HG03045 (cell line): Measurements from ENCODE around the gene TCTN2.

Experiments used
- ATAC-seq: cut with Tn5 transposase; IDR thresholded peaks from one replicate; pipeline ENCODE4 v1.9.1; 2021; ENCODE audit warnings: mild to moderate bottlenecking, moderate library complexity; ENCODE audit not compliant: unreplicated experiment

Gene TCTN2

GRCh38 chr12:123670882-123671728 is at the start of gene TCTN2:
Gene TCTN2, plus strand, starts transcription at chr12:123671113. Its CDS starts 128 bp downstream, at chr12:123671241.
- peak; percentile 99 for ATAC-seq

GRCh38 chr12:123621619-123622530 is 49.0 kb upstream of the TCTN2 start:
- no peak for ATAC-seq

- ATAC-seq = peak; percentile 97
These were observed 37.4 kb upstream of the TCTN2 start, which contains the start of the genes EIF2B1 and GTF2H3 for GRCh38 chr12:123633379-123634141. Gene EIF2B1, minus strand, starts transcription at chr12:123633686. Its CDS starts 129 bp downstream, at chr12:123633557. Gene GTF2H3, plus strand, starts transcription at chr12:123633829. Its CDS starts 31 bp downstream, at chr12:123633860.

DNA sequence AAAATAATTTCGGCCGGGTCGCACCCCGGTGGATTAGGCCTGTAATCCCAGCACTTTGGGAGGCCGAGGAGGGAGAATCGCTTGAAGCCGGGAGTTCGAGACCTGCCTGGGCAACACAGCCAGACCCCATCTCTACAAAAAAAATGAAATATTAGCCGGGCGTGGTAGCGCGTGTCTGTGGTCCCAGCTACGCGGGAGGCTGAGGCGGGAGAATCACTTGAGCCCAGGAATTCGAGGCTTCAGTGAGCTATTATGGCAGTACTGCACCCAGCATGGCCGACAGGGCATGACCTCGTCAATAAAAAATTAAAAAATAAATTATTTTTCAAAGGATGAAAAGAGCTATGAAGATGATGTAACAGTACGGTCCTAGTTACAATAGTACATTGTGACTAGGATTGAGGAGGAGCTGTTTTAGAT is 36.8 kb upstream of the TCTN2 start:
- no peak for ATAC-seq

DNA sequence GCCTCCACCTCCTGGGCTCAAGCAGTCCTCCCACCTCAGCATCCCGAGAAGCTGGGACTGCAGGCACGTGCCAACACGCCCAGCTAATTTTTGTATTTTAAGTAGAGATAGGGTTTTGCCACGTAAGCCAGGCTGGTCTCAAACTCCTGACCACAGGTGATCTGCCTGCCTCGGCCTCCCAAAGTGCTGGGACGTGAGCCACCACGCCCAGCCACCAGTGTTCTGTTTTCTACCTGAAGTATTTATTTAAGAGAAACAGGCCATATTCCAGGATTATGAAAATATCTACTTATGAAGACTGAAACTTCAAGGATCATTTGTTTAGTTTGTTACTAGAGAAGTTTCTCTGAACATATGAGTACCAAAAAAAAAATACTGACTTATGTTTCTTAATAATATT is 27.0 kb upstream of the TCTN2 start:
- no peak for ATAC-seq

- no peak for ATAC-seq
These were observed 25.5 kb upstream of the TCTN2 start for GRCh38 chr12:123645380-123645779.

GRCh38 chr12:123645878-123646277 is 25.0 kb upstream of the TCTN2 start:
- no peak for ATAC-seq

GRCh38 chr12:123648401-123648800 is 22.5 kb upstream of the TCTN2 start:
- ATAC-seq = no peak

- no peak for ATAC-seq
These were observed 16.7 kb upstream of the TCTN2 start for GRCh38 chr12:123654129-123654701.

- ATAC-seq = peak; percentile 92
These were observed 15.5 kb upstream of the TCTN2 start for GRCh38 chr12:123655420-123655819.

DNA sequence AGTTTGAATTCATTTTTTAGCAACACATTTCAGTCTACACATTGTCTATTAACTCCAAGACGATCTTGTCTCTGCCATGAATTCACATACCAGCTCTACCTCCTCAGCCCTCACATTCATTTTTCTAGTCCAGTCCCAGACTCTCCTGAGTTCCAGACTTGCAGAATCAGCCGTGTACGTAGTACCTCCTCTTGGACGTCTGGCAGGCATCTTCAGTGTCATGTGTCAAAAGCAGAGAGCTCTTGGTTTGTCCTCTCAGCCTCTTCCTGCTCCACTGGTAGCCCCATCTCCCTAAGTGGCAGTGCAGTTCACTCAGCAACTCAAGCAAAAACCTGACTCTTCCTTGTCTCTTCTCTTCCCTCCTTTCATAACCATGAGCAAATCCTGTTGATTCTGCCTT is 14.5 kb upstream of the TCTN2 start:
- no peak for ATAC-seq

DNA sequence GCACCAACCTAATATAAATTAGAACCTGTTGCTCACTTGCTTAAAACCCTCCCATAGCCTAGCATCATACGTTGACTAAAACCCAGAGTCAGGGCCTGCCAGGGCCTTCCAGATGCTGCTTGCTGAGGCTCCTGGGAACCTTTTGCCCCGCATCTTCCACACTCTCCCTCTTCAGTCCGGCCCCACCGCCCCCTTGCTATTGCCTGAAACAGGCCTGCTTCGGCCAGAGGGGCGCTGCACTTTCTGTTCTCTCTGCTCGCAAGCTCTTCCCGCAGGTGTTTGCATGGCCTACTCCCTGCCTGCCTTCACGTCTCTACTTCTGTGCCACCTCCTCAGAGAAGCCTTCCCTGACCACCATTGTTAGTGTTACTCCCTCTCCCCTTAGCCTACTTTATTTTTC is 13.7 kb upstream of the TCTN2 start:
- no peak for ATAC-seq

DNA sequence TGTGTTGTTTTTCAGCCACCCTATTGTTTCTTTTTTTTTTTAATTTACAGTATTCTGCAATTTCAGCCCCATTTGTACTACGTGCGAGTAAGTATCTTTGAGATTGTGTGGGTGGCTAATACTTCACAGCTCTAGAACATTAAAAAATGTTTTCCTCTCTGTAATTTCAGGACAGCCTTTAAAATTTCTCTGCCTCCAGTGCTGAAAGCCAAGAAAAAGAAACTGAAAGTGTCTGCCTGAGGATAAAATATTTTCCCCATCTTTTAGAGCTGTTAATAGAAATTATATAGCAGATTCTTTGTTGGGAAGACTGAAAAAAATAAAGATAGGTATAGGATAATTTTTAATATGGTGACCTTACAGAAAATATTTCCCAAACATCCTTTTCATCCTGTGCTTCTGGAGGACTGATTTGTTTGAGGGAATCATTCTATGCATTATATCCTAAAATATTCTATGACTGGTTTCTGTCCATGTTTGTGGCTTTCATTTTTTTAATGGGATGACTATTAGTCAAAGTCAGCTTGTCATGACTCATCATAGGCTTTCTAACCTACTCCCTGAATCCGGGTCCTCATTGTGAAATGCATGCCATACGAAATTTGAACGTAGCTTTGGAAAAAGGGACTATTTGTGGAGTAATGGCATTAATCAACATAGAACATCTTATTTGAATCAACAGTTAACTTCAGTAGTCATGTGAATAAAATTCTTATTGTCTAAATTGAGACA is 10.8 kb upstream of the TCTN2 start:
- no peak for ATAC-seq

DNA sequence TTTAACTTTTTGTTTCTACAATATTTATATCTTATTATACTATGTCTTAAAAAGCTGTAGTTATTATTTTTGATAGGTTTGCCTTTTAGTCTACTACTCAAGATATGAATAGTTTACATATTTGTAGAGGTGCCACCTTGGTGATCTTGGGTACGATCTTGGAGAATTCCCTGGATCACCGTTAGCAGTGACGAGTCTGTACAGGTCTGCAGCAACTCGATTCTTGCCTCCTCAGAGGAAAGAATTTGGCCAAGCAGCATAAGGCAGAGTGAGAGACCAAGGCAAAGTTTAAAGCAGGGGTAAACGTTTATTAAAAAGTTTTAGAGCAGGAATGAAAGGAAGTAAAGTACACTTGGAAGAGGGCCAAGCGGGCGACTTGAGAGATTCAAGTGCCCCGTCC is 3.1 kb upstream of the TCTN2 start:
- no peak for ATAC-seq

DNA sequence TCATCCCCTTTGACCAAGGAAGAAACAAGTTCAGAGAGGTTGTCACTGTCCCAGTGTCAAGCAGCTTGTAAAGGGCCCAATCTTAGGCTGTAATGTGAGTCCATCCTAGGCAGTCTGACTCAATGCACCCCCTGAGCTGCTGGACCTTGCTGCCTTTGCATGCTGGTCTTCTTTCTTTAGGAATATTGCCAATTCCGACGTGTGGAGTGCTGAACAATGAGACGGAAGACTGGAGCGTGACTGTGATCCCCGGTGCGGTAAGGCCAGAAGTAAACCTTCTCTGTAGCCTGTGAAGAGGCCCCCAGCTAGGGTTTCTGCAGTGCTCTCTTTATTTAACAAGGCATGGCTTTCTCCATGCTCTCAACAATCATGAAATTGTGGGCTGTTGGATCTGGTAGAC is 963 bp downstream of the TCTN2 start:
- ATAC-seq = no peak

GRCh38 chr12:123675436-123675835 is 4.5 kb downstream of the TCTN2 start:
- ATAC-seq = no peak

- ATAC-seq = no peak
These were observed 5.9 kb downstream of the TCTN2 start for GRCh38 chr12:123676616-123677320.

- ATAC-seq = no peak
These were observed 8.1 kb downstream of the TCTN2 start for GRCh38 chr12:123678981-123679380.

GRCh38 chr12:123681605-123682004 is 10.7 kb downstream of the TCTN2 start:
- ATAC-seq = no peak
